Mesenchymal stem cell (in vitro differentiated cells and primary cell): ENCODE data around the gene USP31.

Source experiments
- DNase-seq: peaks from one replicate; pipeline ENCODE4 v3.0.0-alpha.2; 2013
- H2AFZ ChIP-seq: one replicate; pipeline ENCODE4 v1.6.1; 2013; ENCODE audit warnings: low read depth, mild to moderate bottlenecking, control low read depth, inconsistent platforms, low read length, moderate library complexity
- H2AK5ac ChIP-seq: 2 replicates; pipeline ENCODE4 v1.6.1; 2013; ENCODE audit warnings: low read length, moderate library complexity, mild to moderate bottlenecking, inconsistent platforms; ENCODE audit not compliant: severe bottlenecking
- H2BK120ac ChIP-seq: one replicate; pipeline ENCODE4 v1.6.1; 2013; ENCODE audit warnings: low read depth, mild to moderate bottlenecking, inconsistent platforms, low read length, moderate library complexity
- H2BK12ac ChIP-seq, 2 experiments: one replicate each; pipeline ENCODE4 v1.6.1; 2013; ENCODE audit warnings: inconsistent platforms in 2 of 2, low read length in 2 of 2, mild to moderate bottlenecking in 2 of 2, moderate library complexity in 2 of 2, control low read depth in 1 of 2
- H2BK15ac ChIP-seq: one replicate; pipeline ENCODE4 v1.6.1; 2013; ENCODE audit warnings: mild to moderate bottlenecking, low read depth, inconsistent platforms; ENCODE audit not compliant: poor library complexity, severe bottlenecking
- H2BK5ac ChIP-seq: 2 replicates; pipeline ENCODE4 v1.6.1; 2013; ENCODE audit warnings: low read depth, mild to moderate bottlenecking, low read length, control low read depth, inconsistent platforms; ENCODE audit not compliant: poor library complexity, severe bottlenecking
- H3K14ac ChIP-seq, 2 experiments: one replicate each; pipeline ENCODE4 v1.6.1; 2013; ENCODE audit warnings: inconsistent platforms in 2 of 2, low read length in 2 of 2, control low read depth in 1 of 2, mild to moderate bottlenecking in 1 of 2, moderate library complexity in 1 of 2
- H3K18ac ChIP-seq, 2 experiments: one replicate each; pipeline ENCODE4 v1.6.1; 2013; ENCODE audit warnings: inconsistent platforms in 2 of 2, low read length in 2 of 2, control low read depth in 1 of 2, low read depth in 1 of 2, mild to moderate bottlenecking in 1 of 2
- H3K23ac ChIP-seq, 2 experiments: one replicate each; pipeline ENCODE4 v1.6.1; 2013; ENCODE audit warnings: inconsistent platforms in 2 of 2, low read length in 2 of 2, mild to moderate bottlenecking in 2 of 2, moderate library complexity in 2 of 2, control low read depth in 1 of 2
- H3K27ac ChIP-seq: 2 replicates; pipeline ENCODE4 v1.5.1; 2013; ENCODE audit warnings: mild to moderate bottlenecking, moderate library complexity, low read length, control low read depth, inconsistent platforms; ENCODE audit not compliant: poor library complexity, severe bottlenecking
- H3K27me3 ChIP-seq, 2 experiments: 2 replicates each; pipeline versions ENCODE4 v1.6.1 to v1.7.0; 2013; ENCODE audit warnings: low read length in 2 of 2, mild to moderate bottlenecking in 2 of 2, moderate library complexity in 2 of 2, control low read depth in 1 of 2, inconsistent platforms in 1 of 2; ENCODE audit not compliant: control insufficient read depth in 1 of 2, insufficient read depth in 1 of 2
- H3K36me3 ChIP-seq, 2 experiments: 2 replicates each; pipeline versions ENCODE4 v1.6.1 to v1.7.0; 2013; ENCODE audit warnings: low read length in 2 of 2, control low read depth in 1 of 2, inconsistent platforms in 1 of 2, low read depth in 1 of 2, mild to moderate bottlenecking in 1 of 2; ENCODE audit not compliant: insufficient read depth in 2 of 2, control insufficient read depth in 1 of 2
- H3K4ac ChIP-seq, 2 experiments: one replicate each; pipeline ENCODE4 v1.6.1; 2013; ENCODE audit warnings: inconsistent platforms in 2 of 2, low read length in 2 of 2, mild to moderate bottlenecking in 2 of 2, moderate library complexity in 2 of 2, control low read depth in 1 of 2, low read depth in 1 of 2
- H3K4me1 ChIP-seq: 2 replicates; pipeline ENCODE4 v1.6.1; 2013; ENCODE audit warnings: low read depth, low read length, control low read depth; ENCODE audit not compliant: control insufficient read depth, insufficient read depth
- H3K4me2 ChIP-seq: 2 replicates; pipeline ENCODE4 v1.6.1; 2013; ENCODE audit warnings: low read length, mild to moderate bottlenecking, inconsistent platforms; ENCODE audit not compliant: poor library complexity, severe bottlenecking
- H3K4me3 ChIP-seq, 2 experiments: 2 replicates each; pipeline versions ENCODE4 v1.5.1 to v1.7.0; 2013; ENCODE audit warnings: low read length in 2 of 2, mild to moderate bottlenecking in 2 of 2, control low read depth in 1 of 2, low read depth in 1 of 2; ENCODE audit not compliant: insufficient read depth in 1 of 2
- H3K79me1 ChIP-seq: replicated peaks from 2 replicates; pipeline ENCODE4 v1.6.1; 2013; ENCODE audit warnings: mild to moderate bottlenecking, control low read depth, low read length, inconsistent platforms; ENCODE audit not compliant: poor library complexity, severe bottlenecking
- H3K9ac ChIP-seq: 2 replicates; pipeline ENCODE4 v1.7.0; 2013; ENCODE audit warnings: mild to moderate bottlenecking, low read length, moderate library complexity
- H3K9me3 ChIP-seq: 2 replicates; pipeline ENCODE4 v1.7.0; 2013; ENCODE audit warnings: mild to moderate bottlenecking, low read length; ENCODE audit not compliant: control insufficient read depth
- H4K8ac ChIP-seq: one replicate; pipeline ENCODE4 v1.6.1; 2013; ENCODE audit warnings: inconsistent platforms, mild to moderate bottlenecking, low read length, moderate library complexity
- H4K91ac ChIP-seq: one replicate; pipeline ENCODE4 v1.6.1; 2013; ENCODE audit warnings: mild to moderate bottlenecking, low read length, inconsistent platforms
- WGBS: methylation state at CpG from one replicate; pipeline ENCODE4 v1.1.7; 2013; ENCODE audit warnings: mixed read lengths; 5-methylcytosine and 5-hydroxymethylcytosine counted together

USP31 gene

GRCh38 chr16:23194497-23195221, 45.4 kb upstream of the USP31 start:
- no peak for DNase-seq
- Histone ChIP-seq H2BK15ac (no peak overlapping the region), H2BK5ac (no peak overlapping the region), H3K18ac (no peak overlapping the region), H3K27me3 (peaks cover 17 to 32% of the 10 kb centered on the region in 2 experiments), H3K23ac (no peak overlapping the region), H3K9me3 (no peaks in the 10 kb centered on the region), H2BK12ac (no peak overlapping the region), H4K91ac (no peak overlapping the region), H2AK5ac (no peak overlapping the region), H3K4me3 (no peak overlapping the region), H3K4me1 (no peaks in the 10 kb centered on the region), H3K27ac (no peak overlapping the region), H3K4me2 (no peak overlapping the region), H4K8ac (no peak overlapping the region), H3K36me3 (no peaks in the 10 kb centered on the region), H3K4ac (no peak overlapping the region), H3K9ac (no peak overlapping the region), H3K14ac (no peak overlapping the region), H3K79me1 (no peaks in the 10 kb centered on the region), H2AFZ (no peak overlapping the region), H2BK120ac (no peak overlapping the region)
- WGBS = 95% methylated on average over 9 of the region's 9 CpGs

- H2BK12ac ChIP-seq = no peak overlapping the region
- no peak overlapping the region for H3K18ac ChIP-seq
- H2BK15ac ChIP-seq = no peak overlapping the region
- H3K4me2 ChIP-seq = no peak overlapping the region
- no peak overlapping the region for H3K27ac ChIP-seq
- H3K4ac ChIP-seq = no peak overlapping the region
- H2AFZ ChIP-seq = no peak overlapping the region
- no peak overlapping the region for H3K9ac ChIP-seq
- peak overlapping the region in 1 of 2 experiments; percentile 15 for H3K14ac ChIP-seq
- no peaks in the 10 kb centered on the region for H3K9me3 ChIP-seq
- H2AK5ac ChIP-seq = no peak overlapping the region
- H3K36me3 ChIP-seq = no peaks in the 10 kb centered on the region
- H4K91ac ChIP-seq = no peak overlapping the region
- no peak overlapping the region for H2BK5ac ChIP-seq
- 92% methylated on average over 2 of the region's 2 CpGs for WGBS
- H3K4me1 ChIP-seq = no peaks in the 10 kb centered on the region
- H4K8ac ChIP-seq = no peak overlapping the region
- no peak overlapping the region for H3K4me3 ChIP-seq
- H3K23ac ChIP-seq = no peak overlapping the region
- peaks cover 47% of the 10 kb centered on the region in 2 experiments for H3K27me3 ChIP-seq
- DNase-seq = no peak
- H2BK120ac ChIP-seq = no peak overlapping the region
- H3K79me1 ChIP-seq = no peaks in the 10 kb centered on the region
Observed at GRCh38 chr16:23188911-23189310, 39.7 kb upstream of the USP31 start.

GRCh38 chr16:23187341-23187740, 38.1 kb upstream of the USP31 start:
- Histone ChIP-seq H3K4me2 (no peak overlapping the region), H2BK15ac (no peak overlapping the region), H2AFZ (no peak overlapping the region), H3K4ac (no peak overlapping the region), H3K79me1 (no peaks in the 10 kb centered on the region), H2BK5ac (no peak overlapping the region), H3K9ac (no peak overlapping the region), H3K9me3 (no peaks in the 10 kb centered on the region), H4K8ac (no peak overlapping the region), H2AK5ac (no peak overlapping the region), H3K18ac (no peak overlapping the region), H3K23ac (no peak overlapping the region), H2BK12ac (no peak overlapping the region), H2BK120ac (no peak overlapping the region), H3K36me3 (no peaks in the 10 kb centered on the region), H3K14ac (no peak overlapping the region), H3K4me3 (no peak overlapping the region), H4K91ac (no peak overlapping the region), H3K27me3 (peaks cover 55 to 59% of the 10 kb centered on the region in 2 experiments), H3K27ac (no peak overlapping the region), H3K4me1 (peaks cover 10% of the 10 kb centered on the region)
- 66% methylated on average over 3 of the region's 3 CpGs for WGBS
- DNase-seq = no peak

GRCh38 chr16:23186171-23186570, 36.9 kb upstream of the USP31 start:
- DNase-seq = no peak
- whole genome bisulfite sequencing = 85% methylated on average over 24 of the region's 24 CpGs
- Histone ChIP-seq H3K14ac (no peak overlapping the region), H3K4me2 (no peak overlapping the region), H3K23ac (no peak overlapping the region), H3K9ac (no peak overlapping the region), H2BK15ac (no peak overlapping the region), H3K27ac (no peak overlapping the region), H3K4ac (no peak overlapping the region), H2BK5ac (no peak overlapping the region), H3K4me1 (peaks cover 13% of the 10 kb centered on the region), H4K8ac (no peak overlapping the region), H3K36me3 (no peaks in the 10 kb centered on the region), H3K79me1 (no peaks in the 10 kb centered on the region), H4K91ac (no peak overlapping the region), H3K9me3 (no peaks in the 10 kb centered on the region), H2BK120ac (no peak overlapping the region), H3K18ac (no peak overlapping the region), H2BK12ac (no peak overlapping the region), H2AK5ac (no peak overlapping the region), H2AFZ (no peak overlapping the region), H3K27me3 (peaks cover 57 to 67% of the 10 kb centered on the region in 2 experiments), H3K4me3 (no peak overlapping the region)
